ENCODE measurements around the gene RGPD4.
A peak's percentile ranks its signal among the peaks of the same experiment; 100 is the strongest.

RGPD4 gene

DNA sequence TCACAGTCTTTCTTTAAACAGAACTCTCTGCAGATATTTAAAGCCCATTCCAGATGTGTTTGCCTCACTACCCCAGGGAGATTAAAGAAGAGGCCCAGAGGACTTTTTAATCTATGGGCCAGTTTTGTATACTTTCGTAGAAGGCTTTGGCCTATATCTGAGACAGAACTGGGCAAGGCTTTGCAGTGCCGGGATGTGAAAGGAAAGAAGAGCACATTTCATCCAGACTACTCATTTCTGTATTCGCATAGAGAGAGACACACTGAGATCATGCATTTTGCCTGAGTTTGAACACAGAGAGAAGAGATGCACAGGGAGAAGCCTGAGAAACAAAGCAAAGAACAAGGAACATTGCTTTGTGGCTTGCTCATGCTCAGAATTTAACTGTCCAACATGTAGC lies 104.7 kb downstream of the RGPD4 start:
- no peak for DNase-seq (ENCODE audit: low spot score)

DNA sequence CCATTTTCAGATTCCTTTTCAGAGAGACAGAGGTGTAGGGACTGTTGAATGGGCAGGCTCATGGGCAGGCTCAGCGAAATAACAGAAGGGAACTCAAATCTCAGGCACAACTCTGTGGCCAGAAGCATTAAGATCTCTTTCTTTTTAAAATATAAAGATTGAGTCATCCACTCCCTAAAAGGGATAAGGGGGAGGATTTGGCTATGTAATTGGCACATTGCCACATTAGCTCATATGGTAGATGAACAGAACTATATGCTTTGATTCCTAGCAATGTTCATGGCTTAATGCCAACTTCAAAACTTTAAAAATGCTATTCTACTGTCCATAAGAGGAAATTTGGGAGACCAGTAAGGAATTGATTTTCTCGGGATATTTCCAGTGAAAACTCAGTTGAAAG lies 105.8 kb downstream of the RGPD4 start:
- DNase-seq (ENCODE audit: low spot score) = peak; percentile 11

DNA sequence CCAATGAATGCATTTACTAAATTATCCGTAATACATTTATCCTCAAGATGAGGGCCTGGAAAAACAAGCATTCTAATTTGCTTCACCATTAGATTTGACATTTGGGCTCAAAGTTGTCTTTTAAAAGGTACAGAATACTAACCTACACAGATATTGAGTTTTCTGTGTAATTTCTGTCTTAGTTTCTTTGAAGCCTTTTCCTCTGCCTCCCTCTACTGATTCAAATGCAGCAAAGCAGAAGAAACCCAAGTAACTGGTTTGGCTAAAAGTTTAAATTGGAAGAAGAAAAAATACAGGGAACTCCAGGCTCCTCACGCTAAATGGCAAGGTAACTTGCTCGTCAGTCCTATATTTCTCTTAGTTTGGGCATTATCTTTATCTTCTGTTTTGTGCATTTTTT lies 106.3 kb downstream of the RGPD4 start:
- peak; percentile 34 for DNase-seq (ENCODE audit: low spot score)

DNA sequence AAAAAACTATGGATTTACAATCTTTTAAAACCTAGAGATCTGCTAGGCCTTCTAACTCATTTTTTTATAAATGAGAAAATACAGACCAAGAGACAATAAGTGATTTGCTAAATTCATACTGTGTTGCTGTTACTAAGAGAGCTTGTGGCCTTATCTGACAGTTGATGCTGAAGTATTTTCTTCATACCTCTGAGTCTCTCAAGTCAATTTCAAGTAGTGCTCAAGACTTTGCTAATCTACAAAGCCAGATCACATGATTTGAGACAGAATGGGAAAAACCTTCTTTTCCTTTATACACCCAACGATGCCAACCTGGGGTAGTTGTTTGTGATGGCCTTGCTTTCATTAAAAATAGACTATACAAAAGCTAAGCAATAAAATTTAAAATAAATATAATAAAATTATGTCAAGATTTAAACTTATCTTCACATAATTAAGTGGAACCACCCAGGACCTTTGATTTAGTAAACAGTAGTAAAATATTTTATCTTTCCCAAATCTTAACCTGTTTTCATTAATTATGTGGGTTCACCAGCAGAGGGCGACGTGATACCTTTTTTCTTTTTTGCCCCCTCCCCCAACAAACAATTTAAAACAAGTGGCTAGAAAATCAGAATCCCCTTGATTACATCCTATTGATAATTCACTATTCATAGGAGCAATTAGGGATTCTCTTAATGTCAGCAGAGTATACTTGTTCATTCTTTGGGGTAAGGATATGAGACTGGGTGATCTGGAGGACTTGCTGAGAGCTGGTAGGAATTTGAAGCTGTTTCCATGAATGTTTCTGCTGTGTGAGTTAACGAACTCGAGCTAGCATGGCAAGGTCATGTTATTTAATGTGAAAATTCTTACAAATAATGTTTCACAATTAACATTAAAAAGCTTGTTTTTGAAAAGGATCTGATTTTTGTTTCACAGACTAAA lies 110.0 kb downstream of the RGPD4 start:
- peak; percentile 10 for DNase-seq (ENCODE audit: low spot score)
